H9 (cell line): Measurements from ENCODE around the gene LSMEM2. TPM values are rescaled to one million over a fixed set of nuclear protein-coding genes. Genes with fewer than 3 reads are reported as not detected.

Source experiments
- DNase-seq: peaks from one replicate; pipeline ENCODE4 v3.0.0-alpha.2; 2017
- H2AFZ ChIP-seq: one replicate; pipeline ENCODE4 v1.6.1; 2013; ENCODE audit warnings: mild to moderate bottlenecking, low read length, control low read depth, moderate library complexity
- H2AK5ac ChIP-seq: 2 replicates; pipeline ENCODE4 v1.6.1; 2013; ENCODE audit warnings: low read length, control low read depth, mixed read lengths; ENCODE audit not compliant: insufficient read length
- H2BK120ac ChIP-seq: one replicate; pipeline ENCODE4 v1.6.1; 2013; ENCODE audit warnings: low read depth, mild to moderate bottlenecking, low read length, control low read depth, inconsistent platforms; ENCODE audit not compliant: poor library complexity, severe bottlenecking
- H2BK12ac ChIP-seq: 2 replicates; pipeline ENCODE4 v1.6.1; 2013; ENCODE audit warnings: low read length, control low read depth, mixed read lengths, low read depth; ENCODE audit not compliant: insufficient read length
- H2BK15ac ChIP-seq: 2 replicates; pipeline ENCODE4 v1.6.1; 2013; ENCODE audit warnings: low read depth, low read length, control low read depth
- H2BK20ac ChIP-seq: one replicate; pipeline ENCODE4 v1.6.1; 2013; ENCODE audit warnings: low read depth, mild to moderate bottlenecking, low read length, control low read depth, inconsistent platforms; ENCODE audit not compliant: poor library complexity, severe bottlenecking
- H2BK5ac ChIP-seq: 2 replicates; pipeline ENCODE4 v1.6.1; 2013; ENCODE audit warnings: low read length, control low read depth, mixed read lengths; ENCODE audit not compliant: insufficient read length
- H3K14ac ChIP-seq: 2 replicates; pipeline ENCODE4 v1.6.1; 2013; ENCODE audit warnings: low read length, control low read depth; ENCODE audit not compliant: insufficient read depth
- H3K18ac ChIP-seq: 2 replicates; pipeline ENCODE4 v1.6.1; 2013; ENCODE audit warnings: low read depth, mild to moderate bottlenecking, mixed read lengths, low read length, control low read depth; ENCODE audit not compliant: insufficient read length
- H3K23ac ChIP-seq: 2 replicates; pipeline ENCODE4 v1.6.1; 2013; ENCODE audit warnings: low read length, control low read depth, mixed read lengths, low read depth; ENCODE audit not compliant: insufficient read length
- H3K23me2 ChIP-seq: 2 replicates; pipeline ENCODE4 v1.6.1; 2013; ENCODE audit warnings: low read depth, mild to moderate bottlenecking, mixed read lengths, low read length, control low read depth; ENCODE audit not compliant: insufficient read length, poor library complexity, severe bottlenecking
- H3K27ac ChIP-seq: 2 replicates; pipeline ENCODE4 v1.5.1; 2013; ENCODE audit warnings: low read length, control low read depth, mixed read lengths, low read depth; ENCODE audit not compliant: insufficient read length
- H3K27me3 ChIP-seq: 2 replicates; pipeline ENCODE4 v1.6.1; 2013; ENCODE audit warnings: low read length, control low read depth, inconsistent platforms; ENCODE audit not compliant: insufficient read depth
- H3K4ac ChIP-seq: 2 replicates; pipeline ENCODE4 v1.6.1; 2013; ENCODE audit warnings: low read depth, mild to moderate bottlenecking, control low read depth, inconsistent platforms, low read length, moderate library complexity
- H3K4me1 ChIP-seq: 2 replicates; pipeline ENCODE4 v1.6.1; 2013; ENCODE audit warnings: low read length, control low read depth, inconsistent platforms; ENCODE audit not compliant: insufficient read depth
- H3K4me2 ChIP-seq: 2 replicates; pipeline ENCODE4 v1.6.1; 2013; ENCODE audit warnings: low read length, control low read depth, mixed read lengths; ENCODE audit not compliant: insufficient read length, insufficient read depth
- H3K56ac ChIP-seq: 2 replicates; pipeline ENCODE4 v1.6.1; 2013; ENCODE audit warnings: low read depth, mild to moderate bottlenecking, mixed read lengths, low read length, control low read depth; ENCODE audit not compliant: insufficient read length
- H3K79me1 ChIP-seq: 2 replicates; pipeline ENCODE4 v1.6.1; 2013; ENCODE audit warnings: low read depth, mild to moderate bottlenecking, moderate library complexity, low read length, control low read depth, inconsistent platforms; ENCODE audit not compliant: insufficient read depth, poor library complexity, severe bottlenecking
- H3K79me2 ChIP-seq: 2 replicates; pipeline ENCODE4 v1.6.1; 2013; ENCODE audit warnings: low read length, control low read depth, inconsistent platforms; ENCODE audit not compliant: insufficient read depth
- H3K9ac ChIP-seq: 2 replicates; pipeline ENCODE4 v1.6.1; 2013; ENCODE audit warnings: low read length, control low read depth, mixed read lengths; ENCODE audit not compliant: insufficient read length; ENCODE audit errors: extremely low read depth
- H3K9me3 ChIP-seq: one replicate; pipeline ENCODE4 v1.6.1; 2013; ENCODE audit warnings: low read depth, low read length, inconsistent platforms; ENCODE audit not compliant: control insufficient read depth
- H3T11ph ChIP-seq: one replicate; pipeline ENCODE4 v1.6.1; 2013; ENCODE audit warnings: mild to moderate bottlenecking, low read length, control low read depth, inconsistent platforms
- H4K20me1 ChIP-seq: one replicate; pipeline ENCODE4 v1.6.1; 2013; ENCODE audit not compliant: control insufficient read depth, insufficient read length, insufficient read depth
- H4K5ac ChIP-seq: 2 replicates; pipeline ENCODE4 v1.6.1; 2013; ENCODE audit warnings: low read depth, mild to moderate bottlenecking, mixed read lengths, low read length, control low read depth; ENCODE audit not compliant: insufficient read length
- H4K8ac ChIP-seq: replicated peaks from 2 replicates; pipeline ENCODE4 v1.6.1; 2013; ENCODE audit warnings: low read length, control low read depth, mixed read lengths, low read depth; ENCODE audit not compliant: insufficient read length
- H4K91ac ChIP-seq: 2 replicates; pipeline ENCODE4 v1.6.1; 2013; ENCODE audit warnings: low read depth, mild to moderate bottlenecking, moderate library complexity, mixed read lengths, low read length, control low read depth; ENCODE audit not compliant: insufficient read length
- H3K27ac Mint-ChIP-seq, 3 experiments: 2 replicates in 2 of 3; 3 replicates in 1 of 3; pipeline ENCODE4 v1.8.0; 2020 to 2021; ENCODE audit warnings: mixed read lengths in 3 of 3, mild to moderate bottlenecking in 1 of 3, moderate library complexity in 1 of 3
- H3K27me3 Mint-ChIP-seq: 2 replicates; pipeline ENCODE4 v1.8.0; 2021; ENCODE audit warnings: low read depth, mild to moderate bottlenecking, moderate library complexity, mixed read lengths
- H3K36me3 Mint-ChIP-seq, 3 experiments: 2 replicates in 2 of 3; 3 replicates in 1 of 3; pipeline ENCODE4 v1.8.0; 2020 to 2021; ENCODE audit warnings: low read depth in 3 of 3, mixed read lengths in 3 of 3; ENCODE audit not compliant: insufficient read depth in 1 of 3
- H3K4me1 Mint-ChIP-seq, 2 experiments: 2 replicates each; pipeline ENCODE4 v1.8.0; 2020; ENCODE audit warnings: mixed read lengths in 2 of 2
- H3K4me3 Mint-ChIP-seq, 2 experiments: 2 replicates in 1 of 2; 3 replicates in 1 of 2; pipeline ENCODE4 v1.8.0; 2020 to 2021; ENCODE audit warnings: mild to moderate bottlenecking in 2 of 2, mixed read lengths in 2 of 2, moderate library complexity in 1 of 2
- H3K9me3 Mint-ChIP-seq, 2 experiments: 2 replicates in 1 of 2; 3 replicates in 1 of 2; pipeline ENCODE4 v1.8.0; 2020; ENCODE audit warnings: mild to moderate bottlenecking in 2 of 2, mixed read lengths in 2 of 2, moderate library complexity in 1 of 2
- WGBS: extraction: QIAGEN DNeasy Blood & Tissue Kit; methylation state at CpG from one replicate; pipeline ENCODE4 v1.1.7; 2013; ENCODE audit warnings: missing lambda C conversion rate, low lambda C conversion rate, mixed read lengths; ENCODE audit not compliant: insufficient read length; ENCODE audit errors: extremely low coverage; 5-methylcytosine and 5-hydroxymethylcytosine counted together
- total RNA-seq: library from RNA; stranded (reverse); gene quantifications from 2 replicates; pipeline ENCODE4 v1.2.1, GENCODE V29; 2021
- TF ChIP-seq, protein P1 (sequence below): fragments of 200-600 bp; sonication (generic); conservative IDR thresholded peaks from 3 replicates; pipeline ENCODE4 v1.8.0; 2021; ENCODE audit warnings: antibody characterized with exemption, mild to moderate bottlenecking

Gene LSMEM2
- total RNA-seq, 1 experiment from 2014 or later = 0.50 TPM

DNA sequence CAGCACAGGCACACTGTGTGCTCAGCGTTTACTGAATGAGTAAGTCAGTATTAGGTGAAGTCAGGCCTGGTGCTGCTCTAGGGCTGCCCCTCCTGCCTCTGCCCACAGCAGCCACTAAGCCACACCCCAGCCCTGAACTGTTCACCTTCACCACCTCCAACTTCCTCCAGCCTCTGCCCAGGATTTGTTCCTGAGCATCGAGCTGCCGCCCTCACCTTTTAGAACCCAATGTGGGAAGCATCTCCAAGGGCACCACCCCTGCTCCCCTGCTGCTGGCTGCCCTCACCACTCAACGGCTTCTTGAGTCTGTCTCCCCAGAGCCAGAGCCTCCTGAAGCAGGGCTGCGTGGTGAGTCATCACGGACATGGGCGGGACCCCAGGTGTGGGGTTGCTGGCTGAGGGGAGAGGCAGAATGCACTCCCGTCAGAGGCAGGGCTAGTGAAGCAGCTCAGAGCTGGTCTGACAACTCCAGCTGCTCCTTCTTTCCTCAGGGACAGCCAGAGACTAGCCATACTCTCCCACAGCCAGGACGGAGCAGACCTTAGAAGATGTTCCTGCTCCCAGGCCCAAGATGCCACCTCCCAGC, 37.9 kb downstream of the LSMEM2 start:
- Mint-ChIP-seq H3K36me3 (peaks cover 48 to 57% (median 56%) of the 10 kb centered on the region in 3 experiments), H3K27me3 (no peaks in the 10 kb centered on the region), H3K4me3 (no peak overlapping the region; a peak in 1 of 5 replicates), H3K27ac (peak overlapping the region in 2 of 3 experiments; percentile 3 to 79; a peak in 3 of 7 replicates), H3K9me3 (peaks cover 5 to 7% of the 10 kb centered on the region in 2 experiments), H3K4me1 (peaks cover 15 to 30% of the 10 kb centered on the region in 2 experiments)
- H4K8ac ChIP-seq = no peak overlapping the region
- no peak overlapping the region for H2BK12ac ChIP-seq
- H3K27ac ChIP-seq = no peak overlapping the region
- H3K79me2 ChIP-seq = peaks cover 5% of the 10 kb centered on the region; the same call in 1 of the 2 replicates
- no peak overlapping the region for H2BK120ac ChIP-seq
- H3K18ac ChIP-seq = no peak overlapping the region
- no peak overlapping the region for H2AFZ ChIP-seq
- no peak overlapping the region for H3K9ac ChIP-seq
- H3K27me3 ChIP-seq = no peaks in the 10 kb centered on the region
- H3T11ph ChIP-seq = no peak overlapping the region
- H3K14ac ChIP-seq = no peak overlapping the region
- H2BK5ac ChIP-seq = no peak overlapping the region
- TF ChIP-seq, protein P1, sequence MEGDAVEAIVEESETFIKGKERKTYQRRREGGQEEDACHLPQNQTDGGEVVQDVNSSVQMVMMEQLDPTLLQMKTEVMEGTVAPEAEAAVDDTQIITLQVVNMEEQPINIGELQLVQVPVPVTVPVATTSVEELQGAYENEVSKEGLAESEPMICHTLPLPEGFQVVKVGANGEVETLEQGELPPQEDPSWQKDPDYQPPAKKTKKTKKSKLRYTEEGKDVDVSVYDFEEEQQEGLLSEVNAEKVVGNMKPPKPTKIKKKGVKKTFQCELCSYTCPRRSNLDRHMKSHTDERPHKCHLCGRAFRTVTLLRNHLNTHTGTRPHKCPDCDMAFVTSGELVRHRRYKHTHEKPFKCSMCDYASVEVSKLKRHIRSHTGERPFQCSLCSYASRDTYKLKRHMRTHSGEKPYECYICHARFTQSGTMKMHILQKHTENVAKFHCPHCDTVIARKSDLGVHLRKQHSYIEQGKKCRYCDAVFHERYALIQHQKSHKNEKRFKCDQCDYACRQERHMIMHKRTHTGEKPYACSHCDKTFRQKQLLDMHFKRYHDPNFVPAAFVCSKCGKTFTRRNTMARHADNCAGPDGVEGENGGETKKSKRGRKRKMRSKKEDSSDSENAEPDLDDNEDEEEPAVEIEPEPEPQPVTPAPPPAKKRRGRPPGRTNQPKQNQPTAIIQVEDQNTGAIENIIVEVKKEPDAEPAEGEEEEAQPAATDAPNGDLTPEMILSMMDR = no peak
- H3K23me2 ChIP-seq = peaks cover 3% of the 10 kb centered on the region
- no peak overlapping the region for H3K23ac ChIP-seq
- H2BK20ac ChIP-seq = no peak overlapping the region
- H3K4me1 ChIP-seq = no peaks in the 10 kb centered on the region; the same call in 1 of the 2 replicates
- peak; percentile 75 for DNase-seq
- no peak overlapping the region for H3K4me2 ChIP-seq
- H2BK15ac ChIP-seq = no peak overlapping the region
- no peak overlapping the region for H3K56ac ChIP-seq
- H4K5ac ChIP-seq = no peak overlapping the region
- no peaks in the 10 kb centered on the region for H3K9me3 ChIP-seq
- no peak overlapping the region for H2AK5ac ChIP-seq
- no peaks in the 10 kb centered on the region for H4K20me1 ChIP-seq
- no peak overlapping the region for H4K91ac ChIP-seq
- no peak overlapping the region for H3K4ac ChIP-seq
- no CpG with 5 or more reads among the region's 9 CpGs for WGBS
- H3K79me1 ChIP-seq = no peaks in the 10 kb centered on the region
